Activated CD4-positive, CD25-positive, alpha-beta regulatory T cell (primary cell): ENCODE results near the gene CPLX3.

ENCODE experiments used
- DNase-seq, 4 experiments: peaks; one replicate each; lab custom pipeline; 2025; lab: John Stamatoyannopoulos, UW

CPLX3 gene

DNA sequence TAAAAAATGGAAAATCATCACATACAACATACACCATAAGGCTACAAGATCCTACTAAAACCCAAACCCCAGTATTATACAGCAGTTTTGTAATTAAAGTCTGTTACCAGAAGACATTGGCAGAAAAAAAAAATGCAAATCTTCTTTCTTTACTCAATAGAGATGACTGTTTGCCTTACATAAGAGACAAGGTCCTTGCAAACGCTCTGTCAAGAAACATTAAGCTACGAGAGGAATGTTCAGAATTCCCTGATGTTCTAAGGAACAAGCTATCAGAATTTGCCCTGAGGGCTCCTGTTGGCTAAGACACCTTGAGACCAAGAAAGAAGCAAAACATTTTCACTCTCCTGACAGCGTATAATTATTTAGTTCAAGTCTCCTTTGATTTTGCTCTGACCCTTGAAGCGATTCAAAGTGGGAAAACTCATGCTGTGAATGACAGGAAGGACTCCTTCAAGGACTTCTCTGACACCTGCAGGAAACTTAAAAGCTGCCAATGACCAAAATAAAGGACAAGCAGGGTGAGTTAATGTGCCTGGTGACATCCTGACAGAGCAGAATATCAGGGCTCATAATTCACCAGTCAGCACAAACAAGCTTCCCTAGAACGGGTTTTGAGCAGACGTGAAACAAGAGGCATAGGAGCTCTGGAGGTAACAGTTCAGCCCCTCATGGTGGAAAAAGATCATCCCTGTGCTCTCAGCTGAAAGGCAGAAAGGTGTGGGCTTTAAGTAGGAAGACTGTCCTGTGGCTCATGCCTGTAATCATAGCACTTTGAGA lies 44.2 kb downstream of the CPLX3 start:
- no peak for DNase-seq

DNA sequence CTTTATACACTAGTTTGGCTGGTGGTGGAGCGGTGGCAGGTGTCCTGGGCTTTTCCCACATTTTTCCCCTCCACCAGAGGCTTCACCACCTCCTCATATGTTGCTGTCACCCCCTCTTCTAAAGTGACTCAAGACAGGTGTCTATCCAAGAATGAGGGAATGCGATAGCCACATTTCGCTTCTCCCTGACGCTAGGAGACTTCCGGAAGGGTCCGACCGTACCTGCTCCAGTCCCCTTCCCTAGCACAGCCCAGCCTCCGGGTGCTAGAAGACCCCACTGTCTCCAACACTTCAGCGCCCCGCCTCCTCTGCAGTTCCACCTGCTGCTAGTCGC lies 46.2 kb downstream of the CPLX3 start:
- no peak for DNase-seq

DNA sequence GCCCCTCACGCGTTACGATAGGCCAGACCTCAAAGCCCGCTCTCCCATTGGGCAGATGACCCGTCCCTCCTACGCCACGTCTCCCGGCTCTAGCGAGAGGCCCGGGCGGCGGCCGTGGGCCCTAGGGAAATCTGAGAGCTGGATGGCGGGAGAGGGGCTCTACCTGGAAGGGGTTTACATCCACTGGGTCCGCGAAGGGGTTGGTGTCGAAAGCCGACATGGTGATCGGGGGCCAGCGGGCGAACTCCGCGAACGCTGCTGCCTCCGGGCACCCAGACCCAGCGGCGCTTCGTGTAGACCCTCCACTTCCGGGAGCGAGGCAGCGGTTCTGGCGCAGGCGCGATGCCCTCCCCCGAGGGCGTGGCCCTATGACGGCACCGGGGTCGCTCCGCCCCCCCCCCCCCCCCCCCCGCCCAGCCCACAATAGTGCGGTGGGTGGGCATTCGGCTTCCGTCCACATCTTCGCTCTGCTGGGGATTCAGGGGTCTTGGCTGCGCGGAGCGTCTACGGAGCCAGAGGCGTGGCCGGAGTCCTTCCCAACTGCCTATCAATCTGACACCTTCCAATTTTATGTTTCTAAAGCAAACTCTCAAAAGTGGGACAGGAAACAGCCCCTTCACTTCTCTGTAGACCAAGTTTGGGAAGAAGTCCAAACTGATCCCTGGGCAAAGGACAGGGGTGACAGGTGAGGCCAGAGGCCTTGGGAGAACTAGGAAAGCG lies 46.8 kb downstream of the CPLX3 start, which contains the start of gene SCAMP2:
Gene SCAMP2, minus strand, starts transcription at position 330 of the 720 bp plus-strand sequence. Its CDS starts 110 bp downstream, at position 220.
- peak; percentile 77 to 89 (median 82) for DNase-seq

DNA sequence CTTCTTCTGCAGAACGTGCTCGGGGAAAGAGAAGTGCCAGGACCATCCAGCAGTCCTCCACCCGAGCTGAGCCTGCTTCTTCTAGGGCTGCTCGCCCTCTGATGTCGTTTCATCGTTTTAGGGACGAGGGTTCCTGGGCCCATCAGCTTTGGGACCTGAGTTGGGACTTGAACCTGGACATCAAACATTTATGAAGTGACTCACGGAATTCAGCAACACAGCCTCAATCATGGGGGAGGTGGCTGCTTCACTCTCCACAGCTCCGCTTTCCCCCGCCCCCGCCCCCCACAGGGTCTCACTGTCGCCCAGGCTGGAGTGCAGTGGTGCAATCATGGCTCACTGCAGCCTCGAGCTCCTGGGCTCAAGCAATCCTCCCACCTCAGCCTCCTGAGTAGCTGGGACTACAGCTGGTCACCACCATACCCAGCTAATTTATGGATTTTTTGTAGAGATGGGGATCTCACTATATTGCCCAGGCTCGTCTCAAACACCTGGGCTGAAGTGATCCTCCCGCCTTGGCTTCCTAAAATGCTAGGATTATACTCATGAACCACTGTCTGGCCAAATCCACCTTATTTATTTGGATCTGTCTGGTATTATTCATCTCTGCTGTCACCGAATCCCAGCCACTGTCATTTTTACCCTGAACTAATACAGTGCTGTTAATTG lies 47.5 kb downstream of the CPLX3 start:
- DNase-seq = no peak

DNA sequence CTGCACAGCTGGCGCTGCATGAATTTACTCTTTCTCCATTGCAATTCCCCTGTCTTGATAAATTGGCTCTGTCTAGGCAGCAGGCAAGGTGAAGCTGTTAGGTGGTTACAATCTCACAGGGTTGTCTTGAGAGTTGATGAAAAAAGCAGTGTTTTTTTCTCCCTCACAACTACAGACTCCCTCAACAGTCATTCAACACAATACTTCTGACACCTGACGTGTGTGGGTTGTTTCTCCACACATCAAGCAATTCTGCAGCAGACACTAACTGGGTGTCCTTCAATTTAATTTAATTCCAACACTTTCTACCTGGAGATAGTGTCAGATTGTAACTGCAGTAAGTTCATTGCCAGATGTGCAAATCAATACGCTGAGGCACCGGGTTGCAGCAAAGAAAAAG lies 51.8 kb downstream of the CPLX3 start:
- DNase-seq = no peak
